ENCODE measurements around the gene SOCS3. TPM values are rescaled to one million over a fixed set of nuclear protein-coding genes. Genes with fewer than 3 reads are reported as not detected.

SOCS3 gene
- total RNA-seq, 1 donor from 2014 or later: 15.7 TPM

DNA sequence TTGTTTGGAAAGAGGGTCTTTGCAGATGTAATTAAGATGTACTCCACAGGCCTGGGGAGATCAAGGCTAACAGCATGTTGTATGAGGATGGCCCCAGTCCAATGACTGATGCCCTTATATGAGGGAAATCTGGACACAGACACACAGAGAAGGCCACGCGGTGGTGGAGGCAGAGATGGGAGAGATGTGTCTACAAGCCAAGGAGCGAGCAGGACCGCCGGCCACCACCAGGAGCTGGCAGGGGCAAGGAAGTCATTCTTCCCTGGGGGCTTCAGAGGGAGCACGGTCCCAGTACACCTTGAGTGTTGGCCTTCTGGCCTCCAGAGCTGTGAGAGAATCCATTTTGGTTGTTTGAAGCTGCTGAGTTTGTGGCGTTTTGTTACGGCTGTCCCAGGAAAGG is 14.7 kb downstream of the SOCS3 start:
- peaks cover 53 to 82% (median 58%) of the 10 kb centered on the region in 3 donors for H3K4me1 ChIP-seq (ENCODE audit: control insufficient read depth in 3 of 3, insufficient read depth in 3 of 3, low read length in 3 of 3)
- H3K27me3 ChIP-seq (ENCODE audit: control insufficient read depth in 3 of 3, insufficient read depth in 3 of 3, low read length in 3 of 3): no peaks in the 10 kb centered on the region
- peak overlapping the region in 2 of 3 donors; percentile 33 to 46 for H3K9ac ChIP-seq (ENCODE audit: low read depth in 1 of 3, low read length in 3 of 3)
- peak overlapping the region; percentile 62 for H3K27ac ChIP-seq (ENCODE audit: low read depth, low read length)
- peak overlapping the region in 1 of 3 donors; percentile 22 for H3K4me3 ChIP-seq (ENCODE audit: low read length in 3 of 3)
- no peaks in the 10 kb centered on the region for H3K9me3 ChIP-seq (ENCODE audit: control insufficient read depth in 3 of 3, low read length in 3 of 3)
- no peaks in the 10 kb centered on the region for H3K36me3 ChIP-seq (ENCODE audit: control insufficient read depth in 3 of 3, insufficient read depth in 3 of 3, low read length in 3 of 3)

DNA sequence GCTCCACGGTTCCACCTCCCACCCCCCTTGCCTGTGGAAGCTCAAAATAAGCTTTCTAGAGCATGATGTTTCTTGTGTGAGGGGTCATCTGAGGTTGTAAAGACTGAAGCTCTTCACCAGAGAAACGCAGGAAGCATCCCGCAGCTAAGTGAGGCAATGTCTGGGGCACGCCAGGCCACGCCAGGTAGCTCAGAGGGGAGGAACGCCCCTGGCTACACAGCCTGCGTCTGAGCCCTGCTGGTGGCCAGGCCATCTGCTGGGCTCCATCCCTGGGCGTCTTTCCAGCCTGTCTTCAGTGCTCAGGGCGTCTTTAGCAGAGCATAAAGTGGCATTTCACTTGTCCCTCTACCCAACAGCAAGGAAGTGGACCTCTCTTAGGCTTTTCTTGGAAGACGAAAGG is 15.2 kb downstream of the SOCS3 start:
- no peaks in the 10 kb centered on the region for H3K9me3 ChIP-seq (ENCODE audit: control insufficient read depth in 3 of 3, low read length in 3 of 3)
- peaks cover 48 to 77% (median 57%) of the 10 kb centered on the region in 3 donors for H3K4me1 ChIP-seq (ENCODE audit: control insufficient read depth in 3 of 3, insufficient read depth in 3 of 3, low read length in 3 of 3)
- H3K4me3 ChIP-seq (ENCODE audit: low read length in 3 of 3): no peak overlapping the region
- H3K9ac ChIP-seq (ENCODE audit: low read depth in 1 of 3, low read length in 3 of 3): peak overlapping the region in 1 of 3 donors; percentile 46
- H3K27ac ChIP-seq (ENCODE audit: low read depth, low read length): peak overlapping the region; percentile 62
- no peaks in the 10 kb centered on the region for H3K27me3 ChIP-seq (ENCODE audit: control insufficient read depth in 3 of 3, insufficient read depth in 3 of 3, low read length in 3 of 3)
- H3K36me3 ChIP-seq (ENCODE audit: control insufficient read depth in 3 of 3, insufficient read depth in 3 of 3, low read length in 3 of 3): no peaks in the 10 kb centered on the region

DNA sequence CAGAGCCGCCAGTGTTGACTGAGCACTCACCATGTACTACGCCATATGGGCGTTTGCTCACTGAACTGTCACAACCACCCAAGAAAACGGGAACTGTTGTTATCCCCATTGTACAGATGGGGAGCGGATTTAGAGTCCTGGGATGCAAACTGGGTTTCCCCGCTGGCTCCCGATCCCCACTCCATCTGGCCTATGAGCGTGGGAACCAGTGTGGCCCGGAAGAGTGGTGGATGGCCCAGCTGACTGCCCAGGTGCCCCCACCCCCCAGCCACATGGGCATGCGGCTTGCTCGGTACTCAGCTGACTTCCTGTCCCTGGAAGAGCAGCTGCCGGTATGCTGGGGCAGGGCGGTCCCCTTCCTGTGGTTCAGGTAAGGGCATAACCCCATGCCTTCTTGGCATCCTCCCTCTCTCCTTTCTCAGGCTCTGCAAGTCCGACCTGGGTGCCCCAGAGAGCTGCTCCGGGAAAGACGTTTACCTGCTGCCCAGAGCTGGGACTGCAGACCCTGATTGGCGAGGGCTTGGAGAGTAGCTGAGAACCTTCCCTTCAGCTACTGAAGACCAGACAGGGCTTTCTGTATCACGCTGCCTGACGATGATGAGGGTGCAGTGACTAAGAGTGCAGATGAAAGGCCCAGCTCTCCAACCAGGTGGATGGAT is 16.2 kb downstream of the SOCS3 start:
- no peaks in the 10 kb centered on the region for H3K9me3 ChIP-seq (ENCODE audit: control insufficient read depth in 3 of 3, low read length in 3 of 3)
- H3K4me1 ChIP-seq (ENCODE audit: control insufficient read depth in 3 of 3, insufficient read depth in 3 of 3, low read length in 3 of 3): peaks cover 46 to 74% (median 57%) of the 10 kb centered on the region in 3 donors
- H3K36me3 ChIP-seq (ENCODE audit: control insufficient read depth in 3 of 3, insufficient read depth in 3 of 3, low read length in 3 of 3): no peaks in the 10 kb centered on the region
- no peaks in the 10 kb centered on the region for H3K27me3 ChIP-seq (ENCODE audit: control insufficient read depth in 3 of 3, insufficient read depth in 3 of 3, low read length in 3 of 3)
- H3K4me3 ChIP-seq (ENCODE audit: low read length in 3 of 3): peak overlapping the region; percentile 27 to 65 (median 34)
- peak overlapping the region; percentile 81 to 87 (median 82) for H3K9ac ChIP-seq (ENCODE audit: low read depth in 1 of 3, low read length in 3 of 3)
- H3K27ac ChIP-seq (ENCODE audit: low read depth, low read length): peak overlapping the region; percentile 99

DNA sequence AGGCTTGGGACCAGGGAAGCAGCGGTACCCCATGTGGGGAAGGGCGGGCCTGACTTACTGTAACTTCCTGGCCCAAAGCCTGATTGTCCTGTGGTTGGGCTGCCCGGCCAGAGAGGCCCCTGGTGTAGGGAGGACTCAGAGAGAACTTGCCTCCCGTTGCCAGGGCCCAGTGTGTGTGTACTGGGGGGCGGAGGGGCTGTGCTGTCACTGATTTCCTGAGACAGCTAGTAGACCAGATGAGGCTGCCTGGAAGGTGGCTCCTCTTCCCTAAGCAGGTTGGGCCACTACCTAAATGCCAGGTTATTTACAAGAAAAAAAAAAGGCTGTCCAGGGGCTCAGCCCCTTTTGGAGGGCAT is 16.7 kb downstream of the SOCS3 start:
- no peaks in the 10 kb centered on the region for H3K27me3 ChIP-seq (ENCODE audit: control insufficient read depth in 3 of 3, insufficient read depth in 3 of 3, low read length in 3 of 3)
- no peaks in the 10 kb centered on the region for H3K9me3 ChIP-seq (ENCODE audit: control insufficient read depth in 3 of 3, low read length in 3 of 3)
- H3K4me1 ChIP-seq (ENCODE audit: control insufficient read depth in 3 of 3, insufficient read depth in 3 of 3, low read length in 3 of 3): peaks cover 46 to 70% (median 57%) of the 10 kb centered on the region in 3 donors
- H3K4me3 ChIP-seq (ENCODE audit: low read length in 3 of 3): peak overlapping the region; percentile 27 to 65 (median 34)
- peak overlapping the region; percentile 99 for H3K27ac ChIP-seq (ENCODE audit: low read depth, low read length)
- H3K36me3 ChIP-seq (ENCODE audit: control insufficient read depth in 3 of 3, insufficient read depth in 3 of 3, low read length in 3 of 3): no peaks in the 10 kb centered on the region
- H3K9ac ChIP-seq (ENCODE audit: low read depth in 1 of 3, low read length in 3 of 3): peak overlapping the region; percentile 81 to 87 (median 82)

DNA sequence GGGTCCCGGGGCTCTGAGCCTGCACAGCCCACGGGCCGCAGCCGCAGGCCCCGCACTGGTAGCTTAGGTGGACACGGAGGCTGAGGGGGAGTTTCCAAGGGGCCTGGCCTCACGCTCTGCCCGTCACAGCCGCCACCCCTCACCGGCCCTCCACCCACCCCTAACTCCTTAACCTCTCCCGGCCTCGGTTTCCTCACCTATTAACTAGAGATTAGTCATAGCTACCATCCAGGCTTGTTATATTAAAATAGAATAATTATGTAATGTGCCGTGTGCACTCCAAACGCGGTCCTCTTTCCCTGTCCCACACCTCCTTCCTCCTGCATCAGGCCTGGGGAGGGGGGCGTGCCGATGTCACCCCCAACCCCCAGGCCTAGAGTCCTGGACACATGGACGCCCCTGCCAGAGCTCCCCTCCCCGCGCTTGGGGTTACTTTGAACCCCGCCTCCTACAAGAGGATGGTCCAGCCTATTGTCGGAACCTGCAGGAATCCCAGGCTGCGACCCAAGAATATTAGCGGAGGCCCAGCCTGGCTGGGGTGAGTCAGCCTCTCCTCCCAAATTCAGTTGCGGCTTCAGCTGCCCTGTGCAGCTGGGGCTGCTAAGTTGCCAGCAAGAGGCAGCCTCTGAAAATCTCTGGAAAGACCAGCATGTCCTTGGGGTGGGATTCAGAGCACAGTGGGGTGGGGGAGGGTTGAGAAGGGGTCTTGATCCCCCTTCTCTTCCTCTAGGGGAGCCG is 17.3 kb downstream of the SOCS3 start:
- Histone ChIP-seq H3K36me3 (ENCODE audit: control insufficient read depth in 3 of 3, insufficient read depth in 3 of 3, low read length in 3 of 3) (no peaks in the 10 kb centered on the region), H3K9me3 (ENCODE audit: control insufficient read depth in 3 of 3, low read length in 3 of 3) (no peaks in the 10 kb centered on the region), H3K9ac (ENCODE audit: low read depth in 1 of 3, low read length in 3 of 3) (peak overlapping the region; percentile 81 to 87 (median 82)), H3K4me1 (ENCODE audit: control insufficient read depth in 3 of 3, insufficient read depth in 3 of 3, low read length in 3 of 3) (peaks cover 45 to 65% (median 56%) of the 10 kb centered on the region in 3 donors), H3K27me3 (ENCODE audit: control insufficient read depth in 3 of 3, insufficient read depth in 3 of 3, low read length in 3 of 3) (no peaks in the 10 kb centered on the region), H3K4me3 (ENCODE audit: low read length in 3 of 3) (peak overlapping the region; percentile 43 to 65 (median 56)), H3K27ac (ENCODE audit: low read depth, low read length) (peak overlapping the region; percentile 99)

DNA sequence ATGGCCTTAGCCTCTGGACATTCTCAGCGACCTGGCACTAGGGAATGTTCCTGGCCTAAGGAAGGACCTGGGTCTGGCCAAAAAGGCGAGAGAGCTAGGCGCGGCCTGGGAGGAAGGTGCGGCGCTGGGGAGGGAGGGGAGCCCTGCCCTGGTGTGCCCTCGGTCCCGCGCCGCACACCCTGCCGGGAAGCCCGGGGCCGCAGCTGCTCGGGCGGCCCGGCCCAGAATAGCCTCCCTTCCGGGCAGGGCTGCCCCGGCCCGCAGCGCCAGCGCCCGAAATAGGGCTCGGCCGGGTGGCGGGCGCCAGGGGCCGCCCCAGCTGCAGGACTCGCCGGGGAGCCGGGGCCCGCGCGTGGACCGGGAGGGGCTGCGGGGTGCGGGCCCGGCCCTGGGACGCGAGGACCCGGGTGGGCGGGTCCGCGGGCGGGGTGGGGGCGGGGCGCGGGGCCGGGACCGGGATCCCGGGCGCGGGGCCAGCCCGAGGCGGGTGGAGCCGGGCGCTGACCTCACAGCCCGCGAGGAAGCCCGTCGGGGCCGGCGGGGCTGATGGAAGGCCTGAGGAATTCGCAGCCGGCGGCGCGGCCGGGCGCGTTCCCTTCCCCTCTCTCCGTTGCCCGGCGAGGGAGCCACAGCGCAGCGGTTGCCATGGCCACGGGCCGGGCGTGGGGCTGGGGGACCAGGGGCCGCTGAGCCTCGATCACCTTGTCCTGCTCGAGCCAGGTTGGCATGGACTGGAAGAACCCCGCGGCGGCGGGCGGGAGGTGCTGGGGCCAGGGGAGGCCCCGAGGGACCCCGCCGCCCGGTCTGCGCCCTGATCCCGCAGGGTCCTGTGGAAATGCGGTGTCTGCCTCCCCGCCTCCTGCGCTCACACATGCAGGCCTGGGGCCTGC is 18.1 kb downstream of the SOCS3 start:
- no peaks in the 10 kb centered on the region for H3K36me3 ChIP-seq (ENCODE audit: control insufficient read depth in 3 of 3, insufficient read depth in 3 of 3, low read length in 3 of 3)
- H3K4me1 ChIP-seq (ENCODE audit: control insufficient read depth in 3 of 3, insufficient read depth in 3 of 3, low read length in 3 of 3): peaks cover 42 to 57% (median 53%) of the 10 kb centered on the region in 3 donors
- peak overlapping the region; percentile 99 for H3K27ac ChIP-seq (ENCODE audit: low read depth, low read length)
- peak overlapping the region; percentile 81 to 87 (median 82) for H3K9ac ChIP-seq (ENCODE audit: low read depth in 1 of 3, low read length in 3 of 3)
- no peaks in the 10 kb centered on the region for H3K9me3 ChIP-seq (ENCODE audit: control insufficient read depth in 3 of 3, low read length in 3 of 3)
- peak overlapping the region; percentile 43 to 65 (median 56) for H3K4me3 ChIP-seq (ENCODE audit: low read length in 3 of 3)
- H3K27me3 ChIP-seq (ENCODE audit: control insufficient read depth in 3 of 3, insufficient read depth in 3 of 3, low read length in 3 of 3): no peaks in the 10 kb centered on the region

DNA sequence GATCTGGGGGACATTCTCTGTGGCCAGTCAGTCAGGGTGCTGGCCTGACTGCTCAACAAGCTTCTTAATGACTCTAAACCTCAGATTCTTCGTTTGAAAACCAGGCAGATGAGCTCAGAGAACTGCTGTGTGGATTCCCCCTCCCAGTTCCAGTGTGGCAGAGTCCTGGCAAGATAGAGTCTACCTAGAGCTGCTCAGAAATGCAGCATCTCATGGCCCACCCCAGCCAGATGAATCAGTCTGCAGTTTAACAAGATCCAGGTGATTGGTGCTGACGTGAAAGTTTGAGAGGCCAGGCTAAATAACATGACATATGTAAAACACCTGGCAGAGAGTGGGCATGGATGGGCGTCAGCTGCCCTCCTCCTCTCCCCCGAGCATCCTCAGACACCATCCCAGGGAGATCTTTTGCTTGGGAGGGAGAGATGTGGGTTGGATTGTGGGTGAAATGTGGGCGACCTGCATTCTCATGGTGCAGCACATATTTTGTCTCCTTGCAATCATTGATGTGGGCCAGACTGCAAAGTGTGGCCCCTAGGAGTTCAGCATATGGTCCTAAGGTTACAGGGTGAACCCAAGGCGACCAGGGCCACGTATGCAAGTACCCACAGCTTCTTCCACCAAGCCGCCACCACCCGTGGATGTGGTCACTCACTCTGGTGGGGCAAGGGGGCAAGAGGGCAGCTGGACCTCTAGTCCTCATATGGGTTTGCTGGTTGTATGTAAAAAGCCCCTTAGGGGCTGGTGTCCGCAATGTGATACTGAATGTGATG is 19.5 kb downstream of the SOCS3 start:
- H3K9ac ChIP-seq (ENCODE audit: low read depth in 1 of 3, low read length in 3 of 3): peak overlapping the region in 2 of 3 donors; percentile 33 to 76
- H3K4me1 ChIP-seq (ENCODE audit: control insufficient read depth in 3 of 3, insufficient read depth in 3 of 3, low read length in 3 of 3): peaks cover 27 to 43% (median 39%) of the 10 kb centered on the region in 3 donors
- H3K36me3 ChIP-seq (ENCODE audit: control insufficient read depth in 3 of 3, insufficient read depth in 3 of 3, low read length in 3 of 3): no peaks in the 10 kb centered on the region
- no peaks in the 10 kb centered on the region for H3K9me3 ChIP-seq (ENCODE audit: control insufficient read depth in 3 of 3, low read length in 3 of 3)
- H3K27ac ChIP-seq (ENCODE audit: low read depth, low read length): peak overlapping the region; percentile 99
- no peak overlapping the region for H3K4me3 ChIP-seq (ENCODE audit: low read length in 3 of 3)
- no peaks in the 10 kb centered on the region for H3K27me3 ChIP-seq (ENCODE audit: control insufficient read depth in 3 of 3, insufficient read depth in 3 of 3, low read length in 3 of 3)

DNA sequence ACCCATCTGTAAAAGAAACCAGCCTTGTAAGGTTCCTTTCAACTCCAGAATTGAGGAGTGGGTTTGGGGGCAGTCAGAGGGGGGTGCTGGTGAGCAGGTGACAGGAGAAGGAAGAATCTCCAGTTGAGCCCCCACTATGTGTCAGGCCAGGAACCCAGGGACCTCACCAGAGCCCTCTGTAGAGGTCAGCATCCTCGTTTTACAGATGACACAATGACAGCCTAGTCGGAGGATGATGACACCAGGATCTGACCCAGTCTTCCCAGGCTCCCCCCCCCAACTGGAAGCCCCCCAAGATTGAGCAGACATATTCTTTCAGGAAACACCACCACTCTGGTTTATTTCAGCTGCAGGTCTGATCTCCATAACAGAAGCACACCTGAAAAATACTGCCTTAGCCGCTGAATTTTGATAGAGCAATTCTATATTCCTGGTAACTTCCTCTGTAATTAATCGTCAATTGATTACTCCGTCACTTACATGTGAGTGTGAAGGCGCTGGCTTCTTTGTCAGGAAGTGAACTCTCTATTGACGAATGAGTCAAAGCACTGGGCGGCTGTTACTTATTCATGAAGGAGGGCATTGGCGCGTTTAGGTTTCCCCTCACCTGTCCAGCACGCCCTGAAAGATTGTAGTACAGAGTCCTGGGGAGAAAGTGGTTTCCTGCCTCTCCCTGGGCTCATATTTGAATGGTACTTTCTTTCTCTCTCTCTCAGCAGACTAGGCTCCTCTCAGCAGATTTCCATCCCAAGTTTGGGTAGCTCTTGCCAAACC is 21.2 kb downstream of the SOCS3 start:
- Histone ChIP-seq H3K9me3 (ENCODE audit: control insufficient read depth in 3 of 3, low read length in 3 of 3) (no peaks in the 10 kb centered on the region), H3K27ac (ENCODE audit: low read depth, low read length) (no peak overlapping the region), H3K9ac (ENCODE audit: low read depth in 1 of 3, low read length in 3 of 3) (no peak overlapping the region), H3K36me3 (ENCODE audit: control insufficient read depth in 3 of 3, insufficient read depth in 3 of 3, low read length in 3 of 3) (no peaks in the 10 kb centered on the region), H3K4me1 (ENCODE audit: control insufficient read depth in 3 of 3, insufficient read depth in 3 of 3, low read length in 3 of 3) (peaks cover 14 to 29% (median 24%) of the 10 kb centered on the region in 3 donors), H3K27me3 (ENCODE audit: control insufficient read depth in 3 of 3, insufficient read depth in 3 of 3, low read length in 3 of 3) (no peaks in the 10 kb centered on the region), H3K4me3 (ENCODE audit: low read length in 3 of 3) (no peak overlapping the region)
